HepG2 (cell line): Measurements from ENCODE around the gene CLEC10A. TPM values are rescaled to one million over a fixed set of nuclear protein-coding genes. Genes with fewer than 3 reads are reported as not detected.

Experiments
- DZIP1 ChIP-seq: sonication (generic); formaldehyde crosslinking; IDR thresholded peaks from 2 replicates; pipeline ENCODE4 v1.5.0; 2020; ENCODE audit warnings: mild to moderate bottlenecking, missing genetic modification reagents
- FOXO4 ChIP-seq: sonication (generic); formaldehyde crosslinking; conservative IDR thresholded peaks from 2 replicates; pipeline ENCODE4 v1.8.1; 2023; ENCODE audit warnings: missing genetic modification reagents
- HOXA3 ChIP-seq: sonication (generic); formaldehyde crosslinking; IDR thresholded peaks from 2 replicates; pipeline ENCODE4 v1.5.0; 2020; ENCODE audit warnings: missing genetic modification reagents
- KDM5A ChIP-seq: fragments of 200-600 bp; sonication (generic); IDR thresholded peaks from 2 replicates; pipeline ENCODE4 v1.7.0; 2018; ENCODE audit warnings: antibody characterized with exemption, mild to moderate bottlenecking, low read length, borderline replicate concordance
- KLF6 ChIP-seq: IDR thresholded peaks from 2 replicates; pipeline ENCODE4 v1.8.0; 2016; ENCODE audit warnings: missing biosample characterization, missing genetic modification reagents
- NFYC ChIP-seq: IDR thresholded peaks from 2 replicates; pipeline ENCODE4 v1.6.1; 2016; ENCODE audit warnings: missing genetic modification reagents, missing compliant biosample characterization
- POLR2G ChIP-seq: fragments of 200-400 bp; formaldehyde crosslinking; IDR thresholded peaks from 2 replicates; pipeline ENCODE4 v1.6.1; 2018; ENCODE audit warnings: mild to moderate bottlenecking, low read depth, low read length, moderate library complexity
- RAD21 ChIP-seq: fragments of 450-650 bp; formaldehyde crosslinking; IDR thresholded peaks from 2 replicates; pipeline ENCODE4 v1.5.0; 2020; ENCODE audit warnings: mild to moderate bottlenecking
- RXRB ChIP-seq: IDR thresholded peaks from 2 replicates; pipeline ENCODE4 v1.6.1; 2016; ENCODE audit warnings: borderline replicate concordance, missing genetic modification reagents, missing compliant biosample characterization
- SMAD1 ChIP-seq: sonication (generic); formaldehyde crosslinking; IDR thresholded peaks from 2 replicates; pipeline ENCODE4 v1.4.0; 2020; ENCODE audit warnings: missing genetic modification reagents, low read depth, mild to moderate bottlenecking, borderline replicate concordance
- THAP11 ChIP-seq: IDR thresholded peaks from 2 replicates; pipeline ENCODE4 v1.6.1; 2016; ENCODE audit warnings: missing biosample characterization, missing genetic modification reagents
- TRIM24 ChIP-seq: sonication (generic); formaldehyde crosslinking; IDR thresholded peaks from 2 replicates; pipeline ENCODE4 v1.8.0; 2022; ENCODE audit warnings: mild to moderate bottlenecking, missing genetic modification reagents
- ZBTB14 ChIP-seq: sonication (generic); formaldehyde crosslinking; IDR thresholded peaks from 2 replicates; pipeline ENCODE4 v1.4.0; 2020; ENCODE audit warnings: missing genetic modification reagents
- ZBTB25 ChIP-seq: IDR thresholded peaks from 2 replicates; pipeline ENCODE4 v1.6.1; 2018; ENCODE audit warnings: missing genetic modification reagents
- ZFP1 ChIP-seq: IDR thresholded peaks from 2 replicates; pipeline ENCODE4 v1.6.1; 2016
- ZMAT3 ChIP-seq: sonication (generic); formaldehyde crosslinking; conservative IDR thresholded peaks from 2 replicates; pipeline ENCODE4 v1.7.0; 2021; ENCODE audit warnings: missing genetic modification reagents
- ZNF431 ChIP-seq: sonication (generic); formaldehyde crosslinking; IDR thresholded peaks from 2 replicates; pipeline ENCODE4 v1.9.0; 2022; ENCODE audit warnings: missing genetic modification reagents, low read depth, mild to moderate bottlenecking, borderline replicate concordance
- ZNF737 ChIP-seq: sonication (generic); formaldehyde crosslinking; IDR thresholded peaks from 2 replicates; pipeline ENCODE4 v1.5.0; 2020; ENCODE audit warnings: missing genetic modification reagents, mild to moderate bottlenecking, borderline replicate concordance
- ZNF749 ChIP-seq: sonication (generic); formaldehyde crosslinking; IDR thresholded peaks from 2 replicates; pipeline ENCODE4 v1.8.0; 2022; ENCODE audit warnings: mild to moderate bottlenecking, missing genetic modification reagents, moderate library complexity, borderline replicate concordance
- ZNF792 ChIP-seq: IDR thresholded peaks from 2 replicates; pipeline ENCODE4 v1.6.1; 2016
- ZNF800 ChIP-seq: sonication (generic); formaldehyde crosslinking; IDR thresholded peaks from 2 replicates; pipeline ENCODE4 v1.4.0; 2020; ENCODE audit warnings: missing genetic modification reagents
- polyA plus RNA-seq, 8 experiments: library from polyadenylated mRNA; depleted of rRNA in 3 of 8; stranded (reverse) in 7 of 8; unstranded in 1 of 8; fragments of >200 nt; fragmentation: Illumina TruSeq in 4 of 8; extraction: Trizol in 4 of 8; gene quantifications; 2 replicates each; pipeline versions ENCODE4 v1.2.1 to v1.2.3, GENCODE V29; 2011 to 2016; ENCODE audit warnings: low read depth in 4 of 8, missing spikeins in 1 of 8, mixed read lengths in 1 of 8; ENCODE audit not compliant: insufficient read depth in 1 of 8
- total RNA-seq, 5 experiments: library from RNA; depleted of rRNA; stranded (reverse); fragments of >200 nt; fragmentation: Illumina TruSeq; extraction: Trizol; gene quantifications; 2 replicates each; pipeline ENCODE4 v1.2.3, GENCODE V29; 2016; ENCODE audit warnings: low read depth in 1 of 5

The CLEC10A gene
- total and polyA plus RNA-seq, 2 of the 13 experiments (the other 11 are each of a cell fraction or from before 2014, with no cell fraction given): 0.33 TPM; not detected in 1

- TF ChIP-seq ZBTB25 (peak; percentile 70), ZMAT3 (CRISPR knock-in tag) (no peak), KDM5A (no peak; the same call in 1 of the 2 replicates), NFYC (CRISPR knock-in tag) (no peak), DZIP1 (0 out of 2 replicates have a peak, but pooled peaks have one; percentile 15), ZNF749 (CRISPR knock-in tag) (peak; percentile 2; the same call in 1 of the 2 replicates), HOXA3 (CRISPR knock-in tag) (0 out of 2 replicates have a peak, but pooled peaks have one; percentile 35), TRIM24 (CRISPR knock-in tag) (no peak), SMAD1 (CRISPR knock-in tag) (peak; percentile 2; the same call in 1 of the 2 replicates), RAD21 (CRISPR knock-in tag) (0 out of 2 replicates have a peak, but pooled peaks have one; percentile 3), ZFP1 (CRISPR knock-in tag) (no peak), RXRB (CRISPR knock-in tag) (peak; percentile 33; the same call in 1 of the 2 replicates), ZBTB14 (CRISPR knock-in tag) (peak; percentile 7; the same call in 1 of the 2 replicates), ZNF737 (0 out of 2 replicates have a peak, but pooled peaks have one; percentile 0), FOXO4 (CRISPR knock-in tag) (0 out of 2 replicates have a peak, but pooled peaks have one; percentile 74), KLF6 (CRISPR knock-in tag) (no peak; the same call in 1 of the 2 replicates), ZNF800 (CRISPR knock-in tag) (peak; percentile 49; the same call in 1 of the 2 replicates), POLR2G (peak; percentile 82), THAP11 (0 out of 2 replicates have a peak, but pooled peaks have one; percentile 34), ZNF431 (CRISPR knock-in tag) (no peak), ZNF792 (CRISPR knock-in tag) (peak; percentile 25; the same call in 1 of the 2 replicates)
Observed at GRCh38 chr17:7114875-7115614, 35.0 kb upstream of the CLEC10A start (continued).
